DMS79 (cell line): ENCODE measurements around the gene BROX.
"Not testable (repeated sequence)": the region's sequence is repeated elsewhere in the genome, so short reads cannot be mapped to it uniquely, and the experiment has no call there.

ENCODE experiments used
- DNase-seq: peaks from one replicate; lab custom pipeline; 2025; lab: John Stamatoyannopoulos, UW

BROX gene, protein sequence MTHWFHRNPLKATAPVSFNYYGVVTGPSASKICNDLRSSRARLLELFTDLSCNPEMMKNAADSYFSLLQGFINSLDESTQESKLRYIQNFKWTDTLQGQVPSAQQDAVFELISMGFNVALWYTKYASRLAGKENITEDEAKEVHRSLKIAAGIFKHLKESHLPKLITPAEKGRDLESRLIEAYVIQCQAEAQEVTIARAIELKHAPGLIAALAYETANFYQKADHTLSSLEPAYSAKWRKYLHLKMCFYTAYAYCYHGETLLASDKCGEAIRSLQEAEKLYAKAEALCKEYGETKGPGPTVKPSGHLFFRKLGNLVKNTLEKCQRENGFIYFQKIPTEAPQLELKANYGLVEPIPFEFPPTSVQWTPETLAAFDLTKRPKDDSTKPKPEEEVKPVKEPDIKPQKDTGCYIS

DNA sequence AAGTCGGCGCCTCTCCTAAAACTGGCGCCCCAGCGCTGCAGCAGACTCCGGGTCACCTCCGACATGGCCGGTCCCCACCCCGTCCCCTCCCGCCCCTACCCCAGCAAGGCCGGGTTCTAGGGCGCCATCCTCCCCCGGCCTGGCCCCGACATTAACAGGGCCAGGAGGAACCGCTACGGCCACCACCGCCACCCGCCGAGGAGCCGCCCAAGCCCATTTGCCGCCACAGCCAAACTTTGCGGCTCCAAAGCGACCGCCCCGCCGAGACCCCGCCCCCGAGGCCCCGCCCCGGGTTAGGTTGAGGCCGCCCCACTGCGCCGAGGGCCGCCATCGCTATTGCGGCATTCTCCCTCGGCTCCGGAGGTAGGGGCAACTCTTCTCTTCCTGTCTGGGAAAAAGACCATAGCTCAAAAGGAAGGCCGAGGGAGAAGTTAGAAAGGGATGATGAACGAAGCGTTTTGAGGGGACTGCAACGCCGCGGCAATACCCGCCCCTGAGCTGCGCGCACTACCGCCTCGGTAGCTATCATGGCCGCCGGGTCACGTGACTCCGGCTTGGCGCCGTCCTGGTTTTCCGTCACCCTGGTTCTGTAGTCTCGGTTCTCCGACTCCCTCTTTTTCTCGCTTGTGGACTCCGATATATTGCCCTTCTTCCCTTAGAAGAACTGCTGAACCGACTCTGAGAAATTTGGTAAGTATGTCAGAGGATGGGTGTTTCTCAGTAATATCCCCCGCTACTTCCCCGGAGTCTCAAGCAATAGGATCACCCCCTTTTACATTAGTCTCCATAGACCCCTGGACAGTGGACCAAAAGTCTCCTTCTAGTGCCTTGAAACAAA, at the start of gene BROX, which contains the start of gene AIDA:
Gene BROX (plus strand): TSS at position 312 of the 838 bp plus-strand sequence. CDS start 3,136 bp downstream, outside the sequence.
Gene AIDA (minus strand): TSS at position 239 of the 838 bp plus-strand sequence. CDS start 174 bp downstream, at position 65.
- peak; percentile 82 for DNase-seq

DNA sequence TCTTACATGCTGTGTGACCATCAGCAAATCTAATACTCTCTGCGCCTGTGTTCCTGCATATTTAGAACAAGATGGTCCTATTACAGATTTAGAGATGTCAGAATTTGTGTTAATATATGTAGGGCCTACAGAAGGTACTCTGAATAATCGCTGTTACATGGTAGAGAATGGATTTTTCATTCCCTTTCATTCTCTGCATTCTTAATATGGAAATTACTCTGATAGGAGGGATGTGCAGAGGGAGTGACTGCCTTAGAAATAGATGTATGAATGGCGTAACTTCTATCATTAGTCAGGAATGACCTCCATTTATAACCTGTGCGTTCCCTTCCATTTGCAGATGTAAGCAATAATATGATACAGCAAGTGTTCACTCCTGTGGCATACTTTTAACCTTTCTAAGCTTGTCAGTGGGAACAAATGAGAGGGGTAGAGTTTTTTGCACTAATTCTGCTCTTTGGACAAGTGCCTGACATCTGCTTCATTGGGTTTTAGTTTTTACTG, 48.9 kb upstream of the BROX start:
- no peak for DNase-seq

GRCh38 chr1:222665964-222666363, 46.4 kb upstream of the BROX start:
- no peak for DNase-seq

DNA sequence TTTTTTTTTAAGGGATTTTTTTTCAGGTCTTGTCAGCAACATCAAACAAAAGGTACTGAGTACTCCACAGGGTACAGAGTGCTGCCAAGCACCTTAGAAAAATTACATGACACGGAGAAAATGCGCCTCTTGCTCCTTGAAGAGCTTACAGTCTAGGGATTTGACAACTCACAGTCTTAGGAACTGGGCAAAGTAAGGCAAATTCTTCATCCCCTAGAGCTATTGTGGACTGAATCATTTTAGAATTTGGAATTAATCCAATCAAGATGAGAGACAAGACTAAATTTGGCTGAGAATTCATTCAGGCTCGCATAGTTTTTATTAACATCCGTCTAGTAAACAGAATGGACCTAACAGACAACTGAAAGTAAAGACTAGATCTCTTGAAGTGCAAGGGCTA, 44.2 kb upstream of the BROX start:
- DNase-seq: not testable (repeated sequence)

DNA sequence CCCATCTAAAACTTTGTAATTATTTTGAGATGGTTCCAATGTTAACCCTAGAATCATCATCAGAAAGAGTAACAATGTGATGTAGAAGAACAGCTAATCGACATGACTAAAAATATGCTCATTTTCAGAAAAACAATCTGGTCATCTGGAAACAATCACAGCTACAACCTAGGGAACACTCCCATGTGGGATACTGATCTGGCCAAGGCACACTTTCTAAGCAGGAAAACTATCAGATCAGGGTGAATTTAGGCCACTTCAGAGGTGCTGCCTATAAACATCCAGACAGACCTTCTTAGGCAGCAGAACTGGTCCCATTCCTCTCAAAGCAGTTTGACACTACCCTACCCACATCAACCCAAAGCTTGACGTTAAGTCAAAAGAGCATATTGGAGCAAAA, 43.3 kb upstream of the BROX start:
- not testable (repeated sequence) for DNase-seq

- no peak for DNase-seq
These were observed 42.3 kb upstream of the BROX start for GRCh38 chr1:222670110-222670509.

DNA sequence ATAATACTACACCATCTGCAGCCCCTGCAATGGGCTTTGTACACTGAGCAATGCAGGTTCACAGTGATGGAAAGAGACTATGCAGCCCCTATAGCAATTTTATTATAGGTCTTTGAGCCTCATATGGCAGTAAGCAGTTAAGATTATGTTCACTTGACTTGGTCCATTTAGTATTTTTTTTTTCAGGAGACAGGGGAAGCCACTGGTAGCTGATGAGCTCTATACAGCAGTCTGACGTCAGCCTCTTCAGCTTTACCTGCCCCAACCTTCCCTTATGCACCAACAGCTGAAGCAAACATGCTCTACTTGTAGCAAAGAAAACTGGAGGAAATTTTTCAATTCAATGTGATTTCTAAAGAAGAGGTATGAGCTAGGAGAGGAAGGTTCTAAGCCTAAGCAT, 32.3 kb upstream of the BROX start:
- DNase-seq: no peak

- no peak for DNase-seq
These were observed 21.3 kb upstream of the BROX start for GRCh38 chr1:222691016-222691415.

GRCh38 chr1:222694927-222695326, 17.4 kb upstream of the BROX start:
- DNase-seq: no peak

GRCh38 chr1:222696741-222697140, 15.6 kb upstream of the BROX start:
- DNase-seq: no peak

DNA sequence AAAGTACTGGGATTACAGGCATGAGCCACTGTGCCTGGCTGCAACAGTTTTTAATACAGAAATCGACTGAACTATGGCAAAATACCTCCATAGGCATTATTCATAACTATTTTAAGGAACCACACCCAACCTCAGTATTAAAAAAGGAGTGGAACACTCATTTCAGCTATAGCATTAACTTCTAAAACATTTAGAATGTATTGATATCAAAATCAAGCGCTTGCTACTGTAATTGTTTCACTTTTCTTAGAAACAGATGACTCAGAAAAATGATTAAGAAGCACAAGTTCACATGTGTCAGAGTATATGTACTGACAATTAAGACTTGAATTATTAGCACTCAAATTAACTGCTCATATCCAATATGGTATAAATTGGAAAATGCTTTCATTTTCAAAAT, 15.2 kb upstream of the BROX start:
- DNase-seq: no peak

DNA sequence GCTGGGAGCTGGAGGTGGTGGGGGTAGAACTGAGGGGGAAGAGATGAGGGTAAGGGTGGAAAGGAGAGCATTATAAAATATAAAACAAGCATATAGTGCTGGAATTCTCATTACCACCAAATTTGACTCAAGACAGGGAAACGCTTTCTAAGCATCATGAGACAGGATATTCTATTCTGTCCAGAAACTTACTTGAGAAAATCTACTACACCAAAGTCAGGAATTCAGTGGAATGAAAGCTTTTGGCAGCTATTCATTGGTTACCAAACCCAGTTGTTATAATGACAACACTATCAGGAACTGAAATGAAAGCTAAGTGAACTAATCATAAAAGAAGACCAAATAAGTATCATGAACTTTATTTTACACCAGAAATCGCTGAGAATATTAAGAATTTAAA, 14.5 kb upstream of the BROX start:
- DNase-seq: no peak

DNA sequence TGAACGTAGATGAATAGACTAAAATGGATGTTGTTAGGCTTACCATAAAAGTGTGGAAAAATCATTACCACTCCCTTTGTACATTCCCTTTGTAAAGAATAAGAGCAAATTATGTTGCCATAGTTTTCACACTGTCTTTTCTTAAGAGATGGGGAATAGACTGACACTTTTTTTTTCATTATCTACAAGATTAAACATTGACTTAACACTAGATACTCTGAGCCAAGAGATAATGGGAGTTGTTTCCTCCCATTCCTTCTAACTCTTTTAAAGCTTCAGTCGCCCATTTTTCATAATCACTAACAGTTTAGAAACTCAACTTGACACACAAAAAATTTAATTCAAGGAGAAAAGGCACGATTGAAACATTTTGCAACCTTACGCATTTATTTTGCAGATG, 10.2 kb upstream of the BROX start:
- no peak for DNase-seq

DNA sequence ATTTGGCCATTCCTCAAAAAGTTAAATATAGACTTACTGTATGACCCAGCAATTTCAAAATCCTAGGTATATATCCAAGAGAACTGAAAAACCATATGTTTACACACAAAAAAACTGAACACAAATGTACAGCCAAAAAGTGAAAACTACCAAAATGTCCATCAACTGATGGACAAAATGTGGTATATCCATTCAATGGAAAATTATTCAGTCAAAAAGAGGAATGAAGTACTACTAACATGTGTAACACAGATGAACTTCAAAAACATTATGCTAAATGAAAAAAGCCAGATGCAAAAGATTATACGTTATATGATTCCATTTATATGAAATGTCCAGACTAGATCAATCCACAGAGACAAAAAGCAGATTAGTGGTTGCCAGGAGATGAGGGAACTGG, 8.1 kb upstream of the BROX start:
- DNase-seq: no peak

DNA sequence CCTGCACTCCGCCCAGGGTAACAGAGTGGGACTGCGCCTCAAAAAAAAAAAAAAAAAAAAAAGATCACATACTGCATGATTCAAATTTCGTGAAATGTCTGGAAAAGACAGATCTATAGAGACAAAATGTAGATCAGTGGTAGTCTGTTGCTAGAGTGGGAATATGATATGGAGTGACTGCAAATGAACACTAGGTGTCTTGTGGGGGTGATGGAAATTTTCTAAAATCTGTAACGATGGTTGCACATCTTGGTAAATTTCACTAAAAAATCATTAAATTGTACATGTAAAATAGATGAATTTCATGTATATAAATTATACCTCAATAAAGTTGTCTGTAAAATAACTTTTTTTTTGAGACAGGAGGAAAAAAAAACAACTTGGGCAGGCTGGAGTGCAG, 5.5 kb upstream of the BROX start:
- DNase-seq: no peak

DNA sequence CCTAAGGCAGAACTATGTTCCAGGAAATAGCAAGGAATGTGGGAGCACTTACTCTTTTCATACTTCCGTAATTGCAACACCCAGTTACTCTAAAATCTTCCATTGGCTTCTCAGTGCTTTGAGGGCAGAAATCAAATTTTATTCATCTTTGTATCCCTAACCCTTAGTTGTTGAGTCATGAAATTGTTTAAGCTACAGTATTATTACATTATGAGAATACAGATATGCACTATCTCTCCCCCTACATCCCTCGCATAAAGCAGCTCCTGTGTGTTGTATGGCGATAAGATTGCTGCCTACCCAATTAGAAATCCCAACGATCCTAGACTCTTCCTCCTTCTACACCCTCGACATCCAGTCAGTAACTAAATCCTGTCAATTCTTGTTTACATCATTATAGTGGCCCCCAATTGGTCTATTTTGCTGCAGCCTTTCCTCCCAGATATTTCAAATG, 2.6 kb upstream of the BROX start:
- DNase-seq: no peak

DNA sequence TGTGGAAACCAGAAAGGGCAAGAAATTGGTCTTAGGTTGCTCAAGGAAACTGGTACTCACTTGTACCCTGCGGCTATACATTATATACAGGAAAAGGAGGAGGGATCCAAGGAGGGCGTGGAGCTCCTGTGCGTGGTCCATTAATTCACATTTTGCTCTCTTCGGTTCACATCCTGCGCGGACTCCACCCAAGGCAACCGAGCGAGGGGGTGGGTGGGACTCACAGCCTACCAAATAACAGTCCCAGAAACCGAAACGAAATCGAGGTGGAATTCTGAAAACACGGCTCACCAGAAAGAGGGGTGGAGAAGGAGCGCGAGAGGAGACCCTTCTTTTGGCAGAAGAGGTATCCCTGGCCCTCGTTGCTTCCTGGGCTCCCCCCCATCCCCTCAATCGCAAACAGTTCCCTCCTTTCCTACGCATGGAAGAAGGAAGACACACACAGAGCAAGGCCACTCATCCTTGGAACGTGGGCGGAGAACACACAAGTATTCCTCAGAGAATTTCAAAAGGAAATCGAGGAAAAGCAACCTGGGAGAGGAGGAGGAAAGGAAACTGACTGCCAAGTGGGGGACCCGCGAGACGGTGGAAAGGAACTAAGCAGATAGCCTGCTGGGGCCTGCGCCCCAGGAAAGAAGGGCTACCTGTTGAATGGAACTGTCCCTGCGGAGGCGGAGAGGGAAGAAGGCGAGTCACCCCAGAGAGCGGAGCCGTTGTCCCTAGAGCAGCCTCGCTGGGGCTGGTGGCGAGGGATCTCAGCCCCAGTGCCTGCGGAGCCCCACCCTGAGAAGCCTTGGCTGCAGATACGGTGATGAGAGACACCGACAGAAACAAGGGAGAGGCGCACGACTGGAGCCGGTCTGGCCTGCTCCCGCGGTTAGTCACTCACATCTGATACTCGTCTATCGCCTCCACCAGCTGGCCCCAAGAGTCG, 778 bp upstream of the BROX start:
- peak; percentile 23 for DNase-seq

- DNase-seq: peak; percentile 94
These were observed 962 bp downstream of the BROX start for GRCh38 chr1:222713091-222713961.

DNA sequence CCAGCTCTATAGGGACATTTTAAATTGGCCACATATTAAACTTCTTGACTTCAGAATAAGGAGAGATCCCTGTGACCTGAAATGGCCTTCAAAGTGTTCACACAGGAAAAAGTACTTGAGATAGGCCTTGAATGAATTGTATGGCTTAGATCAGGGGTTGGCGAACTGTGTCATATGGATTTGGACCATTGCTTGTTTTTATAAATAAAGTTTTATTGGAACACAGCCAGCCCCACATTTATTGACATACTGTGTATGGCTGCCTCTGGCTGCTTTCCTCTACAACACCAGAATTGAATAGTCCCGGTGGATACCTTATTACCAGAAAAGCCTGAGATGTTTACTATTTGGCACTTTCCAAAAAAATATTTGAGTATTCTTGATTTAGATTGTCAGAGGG, 4.0 kb downstream of the BROX start:
- DNase-seq: no peak

- no peak for DNase-seq
These were observed 16.4 kb downstream of the BROX start for GRCh38 chr1:222728746-222729145.

DNA sequence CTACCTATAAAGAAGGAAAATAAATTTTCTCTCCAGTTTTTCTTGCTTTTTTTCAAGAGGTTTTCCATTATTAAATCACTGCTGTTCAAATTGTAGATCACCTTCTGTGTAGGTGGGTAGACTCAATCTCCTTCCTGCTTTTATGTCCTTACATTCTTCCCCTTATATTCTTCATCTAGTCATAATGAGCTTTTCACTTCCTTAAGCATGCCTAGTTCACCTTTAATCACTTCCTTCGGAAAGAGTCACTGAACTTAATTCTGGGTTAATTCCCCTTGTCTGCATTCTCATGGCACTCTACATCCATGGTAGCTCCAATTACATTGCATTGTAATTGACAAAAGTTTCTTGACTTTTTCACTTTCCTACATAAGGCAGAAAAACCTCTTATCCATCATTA, 18.5 kb downstream of the BROX start:
- no peak for DNase-seq
